ENCODE measurements around the gene PDCD4. TPM values are rescaled to one million over a fixed set of nuclear protein-coding genes. Genes with fewer than 3 reads are reported as not detected.

The PDCD4 gene
- total RNA-seq, 2 experiments from 2014 or later: 59.0 to 116 TPM

DNA sequence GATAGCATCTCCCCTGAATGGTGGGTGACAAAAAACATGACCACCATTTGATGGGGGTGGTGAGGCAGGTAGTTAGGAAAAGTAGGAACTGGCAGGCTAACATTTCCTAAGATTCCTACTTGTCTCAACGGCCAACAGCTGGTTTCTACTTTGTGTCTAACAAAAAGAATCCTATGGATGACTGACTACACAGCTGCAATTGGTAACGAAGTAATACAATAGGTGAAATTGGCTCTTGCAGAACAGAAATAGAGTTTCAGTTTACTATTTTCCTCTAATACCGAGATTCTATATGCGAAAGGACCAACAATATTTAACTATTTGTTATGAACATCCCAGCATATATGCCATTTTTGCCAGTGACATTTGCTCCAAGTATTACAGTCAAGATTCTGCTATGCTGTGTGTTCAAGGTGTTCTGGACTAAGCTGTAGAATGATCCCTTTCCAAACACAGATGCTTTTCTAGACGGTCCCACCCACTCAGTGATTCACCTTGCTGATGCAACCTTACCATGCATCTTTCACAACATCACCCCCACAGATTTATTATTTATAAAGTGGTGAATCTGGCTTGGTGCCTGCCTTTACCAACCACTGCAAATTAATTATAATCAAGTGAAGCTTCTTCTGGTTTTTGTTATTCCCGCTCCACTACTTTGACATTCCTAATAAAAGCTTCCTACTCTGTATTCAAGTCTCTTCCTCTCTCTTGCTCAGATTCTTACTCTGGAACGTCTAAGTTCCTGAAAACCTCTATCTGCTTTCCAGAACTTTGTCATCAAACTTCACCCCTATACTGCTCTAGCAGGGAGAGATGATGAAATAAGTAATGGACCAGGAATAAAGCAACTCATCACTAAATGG lies 30.5 kb downstream of the PDCD4 start:
- intact Hi-C loops (cut with micrococcal nuclease; ENCODE audit: unreplicated experiment): no loop called here
- no peak overlapping the region for H3K4me2 ChIP-seq (ENCODE audit: low read length)
- no peak overlapping the region for H3K4me3 ChIP-seq (ENCODE audit: low read depth, low read length, poor library complexity, severe bottlenecking)
- H3K79me2 ChIP-seq (ENCODE audit: insufficient read depth, low read depth, low read length): no peaks in the 10 kb centered on the region
- POLR2A ChIA-PET: interaction anchor here (0.6 to 1.8 kb wide), 7 partner anchors 9 to 142 kb away, joined by 3 to 16 read pairs (median 3); no protein-coding TSS in a partner anchor
- no peak for DNase-seq (ENCODE audit: low spot score)
- no peak overlapping the region for H2AFZ ChIP-seq (ENCODE audit: low read length)
- no peaks in the 10 kb centered on the region for H3K9me2 ChIP-seq (ENCODE audit: insufficient read depth, low read length)
- no peaks in the 10 kb centered on the region for H3K9me3 ChIP-seq (ENCODE audit: low read length)
- H4K20me1 ChIP-seq (ENCODE audit: insufficient read depth, low read length): no peaks in the 10 kb centered on the region
- BruUV-seq (replicated peaks): no TSS peak
- H3K4me1 ChIP-seq (ENCODE audit: insufficient read depth, low read length, poor library complexity, severe bottlenecking): peaks cover 7% of the 10 kb centered on the region
- TF ChIP-seq EZH2phosphoT487 (IDR thresholded peaks at IDR 0.05; ENCODE audit: borderline replicate concordance, low read depth, low read length): no peak
- no peak for TF ChIP-seq CTCF (conservative IDR thresholded peaks at IDR 0.05; ENCODE audit: low read length)
- H3K27ac ChIP-seq (ENCODE audit: low read depth, low read length, poor library complexity, severe bottlenecking): no peak overlapping the region
- H3K36me3 ChIP-seq (ENCODE audit: insufficient read depth, low read length): peaks cover 59% of the 10 kb centered on the region
- CTCF ChIA-PET (ENCODE audit: unreplicated experiment): no interaction called here

- Histone ChIP-seq H4K20me1 (ENCODE audit: insufficient read depth, low read length) (no peaks in the 10 kb centered on the region), H3K9me3 (ENCODE audit: low read length) (no peaks in the 10 kb centered on the region), H3K79me2 (ENCODE audit: insufficient read depth, low read depth, low read length) (no peaks in the 10 kb centered on the region), H2AFZ (ENCODE audit: low read length) (no peak overlapping the region), H3K9me2 (ENCODE audit: insufficient read depth, low read length) (no peaks in the 10 kb centered on the region), H3K36me3 (ENCODE audit: insufficient read depth, low read length) (peaks cover 48% of the 10 kb centered on the region), H3K27ac (ENCODE audit: low read depth, low read length, poor library complexity, severe bottlenecking) (no peak overlapping the region), H3K4me2 (ENCODE audit: low read length) (no peak overlapping the region), H3K4me3 (ENCODE audit: low read depth, low read length, poor library complexity, severe bottlenecking) (no peak overlapping the region), H3K4me1 (ENCODE audit: insufficient read depth, low read length, poor library complexity, severe bottlenecking) (peaks cover 7% of the 10 kb centered on the region)
- no peak for DNase-seq (ENCODE audit: low spot score)
- BruUV-seq (replicated peaks): no TSS peak
- ChIA-PET CTCF (ENCODE audit: unreplicated experiment) (no interaction called here), POLR2A (interaction anchor here (0.6 to 1.2 kb wide), 4 partner anchors 7 to 112 kb away, joined by 3 to 4 read pairs (median 3); no protein-coding TSS in a partner anchor)
- intact Hi-C loops (cut with micrococcal nuclease; ENCODE audit: unreplicated experiment): no loop called here
- TF ChIP-seq EZH2phosphoT487 (IDR thresholded peaks at IDR 0.05; ENCODE audit: borderline replicate concordance, low read depth, low read length): no peak
- TF ChIP-seq CTCF (conservative IDR thresholded peaks at IDR 0.05; ENCODE audit: low read length): no peak
Observed at GRCh38 chr10:110903280-110904278, 31.9 kb downstream of the PDCD4 start.
